Sigmoid colon (tissue), 3 donors: Measurements from ENCODE around the gene SMIM35.

Source experiments
- POLR2A ChIP-seq, 2 donors: fragments of 450-650 bp; IDR thresholded peaks; one replicate each; pipeline ENCODE4 v1.6.1; 2016; ENCODE audit warnings: antibody characterized with exemption in 2 of 2, mild to moderate bottlenecking in 2 of 2, moderate library complexity in 2 of 2
- TF ChIP-seq, protein P1 (sequence below), 4 experiments: fragments of 450-650 bp in 3 of 4; fragments of 200-600 bp in 1 of 4; IDR thresholded peaks; one replicate each; pipeline ENCODE4 v1.5.1; 2016 to 2019; ENCODE audit warnings: antibody characterized with exemption in 4 of 4, mild to moderate bottlenecking in 3 of 4, moderate library complexity in 2 of 4

GRCh38 chr11:117959438-117960149 lies 127.2 kb downstream of the SMIM35 start:
- TF ChIP-seq, protein P1, sequence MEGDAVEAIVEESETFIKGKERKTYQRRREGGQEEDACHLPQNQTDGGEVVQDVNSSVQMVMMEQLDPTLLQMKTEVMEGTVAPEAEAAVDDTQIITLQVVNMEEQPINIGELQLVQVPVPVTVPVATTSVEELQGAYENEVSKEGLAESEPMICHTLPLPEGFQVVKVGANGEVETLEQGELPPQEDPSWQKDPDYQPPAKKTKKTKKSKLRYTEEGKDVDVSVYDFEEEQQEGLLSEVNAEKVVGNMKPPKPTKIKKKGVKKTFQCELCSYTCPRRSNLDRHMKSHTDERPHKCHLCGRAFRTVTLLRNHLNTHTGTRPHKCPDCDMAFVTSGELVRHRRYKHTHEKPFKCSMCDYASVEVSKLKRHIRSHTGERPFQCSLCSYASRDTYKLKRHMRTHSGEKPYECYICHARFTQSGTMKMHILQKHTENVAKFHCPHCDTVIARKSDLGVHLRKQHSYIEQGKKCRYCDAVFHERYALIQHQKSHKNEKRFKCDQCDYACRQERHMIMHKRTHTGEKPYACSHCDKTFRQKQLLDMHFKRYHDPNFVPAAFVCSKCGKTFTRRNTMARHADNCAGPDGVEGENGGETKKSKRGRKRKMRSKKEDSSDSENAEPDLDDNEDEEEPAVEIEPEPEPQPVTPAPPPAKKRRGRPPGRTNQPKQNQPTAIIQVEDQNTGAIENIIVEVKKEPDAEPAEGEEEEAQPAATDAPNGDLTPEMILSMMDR (IDR thresholded peaks at IDR 0.05), result no peak
- TF ChIP-seq POLR2A (IDR thresholded peaks at IDR 0.05), result no peak
